ENCODE measurements around the gene CYYR1.

Gene CYYR1

DNA sequence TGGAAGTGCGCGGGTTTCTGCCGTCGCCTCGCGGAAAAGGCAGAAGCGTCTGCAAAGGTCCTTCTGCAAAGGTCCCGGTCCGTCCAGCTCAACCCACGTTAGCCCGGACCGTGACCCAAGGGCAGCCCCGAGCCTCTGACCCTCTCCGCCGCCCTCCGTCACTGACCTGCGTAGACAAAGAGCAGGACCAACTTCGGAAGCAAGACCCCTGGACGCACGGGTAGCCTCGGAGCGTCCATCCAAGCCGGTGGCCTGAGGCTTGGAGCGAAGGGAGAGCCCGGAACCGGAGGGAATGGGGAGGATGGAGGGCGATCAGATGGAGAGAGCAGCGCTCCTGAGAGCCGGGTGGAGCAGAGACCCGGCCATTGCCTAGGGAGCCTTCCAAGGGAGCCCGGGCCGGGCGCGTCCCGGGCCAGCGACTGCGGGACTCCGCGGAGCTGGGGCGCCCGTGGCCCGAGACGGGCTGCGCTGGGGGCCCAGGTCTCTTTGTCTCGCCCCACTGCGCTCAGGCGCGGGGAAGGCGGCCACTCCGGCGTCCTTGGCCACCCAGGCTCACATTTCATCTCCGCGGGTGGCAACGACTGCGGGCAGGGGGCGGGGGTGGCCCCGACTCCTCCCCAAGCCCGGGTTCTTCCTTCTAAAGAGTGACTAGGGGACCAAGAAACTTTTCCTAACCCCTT, at the start of gene CYYR1:
Gene CYYR1, minus strand, starts transcription at position 585 of the 680 bp plus-strand sequence. Its CDS starts 346 bp downstream, at position 239.
- no peak for ATAC-seq

GRCh38 chr21:26617176-26617575, 44.1 kb upstream of the CYYR1 start:
- no peak for ATAC-seq

- ATAC-seq, result no peak
Observed at GRCh38 chr21:26614251-26614650, 41.2 kb upstream of the CYYR1 start.

GRCh38 chr21:26599261-26599660, 26.2 kb upstream of the CYYR1 start:
- no peak for ATAC-seq

DNA sequence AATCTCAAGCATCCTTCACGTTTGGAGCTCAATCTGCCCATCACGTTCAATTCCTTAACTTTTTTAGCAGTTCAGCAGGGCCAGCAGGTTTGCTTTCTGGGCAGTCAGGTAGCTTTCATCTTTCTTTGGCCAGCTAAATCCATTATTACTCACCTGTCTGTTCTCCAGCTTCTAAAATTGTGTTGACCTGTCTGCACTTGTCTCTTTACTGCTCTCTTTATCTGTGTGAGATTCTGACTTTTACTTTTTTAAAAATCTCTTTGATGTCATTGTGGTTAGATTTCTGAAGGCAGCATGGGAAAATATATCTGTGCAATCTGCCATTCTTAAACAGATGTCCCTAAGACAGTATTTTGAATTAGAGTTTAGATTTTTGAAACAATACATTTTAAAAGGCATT, 24.9 kb upstream of the CYYR1 start:
- no peak for ATAC-seq

DNA sequence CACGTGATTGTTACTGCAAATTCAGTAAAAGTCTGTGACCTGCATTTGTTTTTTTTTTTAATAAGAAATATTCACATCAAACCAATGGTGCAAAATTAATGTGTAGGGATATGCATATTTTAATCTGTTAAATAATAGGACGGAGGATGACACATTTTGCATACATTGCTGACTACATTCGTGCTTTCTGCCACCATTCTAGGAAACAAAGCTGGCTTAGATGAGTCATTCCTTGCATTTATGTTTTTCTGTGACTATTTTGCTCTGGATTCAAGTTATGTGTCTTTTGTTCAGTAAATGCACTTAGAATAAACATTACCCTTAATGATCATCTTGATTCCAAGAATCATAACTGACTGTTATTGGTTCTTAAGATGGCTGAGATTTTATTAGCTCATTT, 23.9 kb upstream of the CYYR1 start:
- ATAC-seq, result no peak

DNA sequence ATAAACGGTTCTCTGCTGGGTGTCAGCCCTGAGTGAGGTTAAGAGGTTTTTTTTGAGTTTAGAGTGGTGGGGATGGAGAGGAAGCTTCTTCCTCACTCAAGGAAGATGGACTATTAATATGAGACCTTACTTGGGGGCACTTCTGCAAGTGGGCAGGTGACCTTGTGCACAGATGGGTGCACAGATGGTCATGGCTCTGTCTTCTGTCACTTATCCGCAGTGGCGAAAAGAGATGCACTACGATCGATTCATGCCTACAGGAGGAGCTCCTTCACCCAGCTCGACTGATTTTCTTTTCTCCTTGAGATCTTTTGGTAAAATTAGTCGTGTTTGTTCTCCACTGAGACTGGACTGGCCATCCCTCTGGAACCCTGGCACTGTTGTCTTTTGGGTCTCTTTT, 22.9 kb upstream of the CYYR1 start:
- ATAC-seq, result no peak

DNA sequence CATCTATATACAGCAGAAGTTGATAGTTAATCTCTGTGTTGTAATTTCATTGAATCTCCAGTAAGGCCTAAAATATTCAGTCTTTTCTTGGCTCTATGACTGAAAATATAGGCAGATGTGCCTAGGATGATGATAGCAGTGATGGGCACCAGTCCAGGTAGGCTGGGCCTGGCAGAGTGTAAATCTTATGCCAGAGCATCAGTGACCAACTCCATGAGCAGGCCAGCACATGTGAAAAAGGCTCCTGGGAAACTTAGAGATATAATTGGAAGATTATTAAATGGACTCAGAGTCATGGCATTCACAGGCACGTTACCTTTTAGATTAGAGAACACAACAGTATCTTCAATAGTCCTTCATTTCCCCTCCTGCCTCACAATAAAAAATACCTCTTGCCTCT, 20.7 kb upstream of the CYYR1 start:
- no peak for ATAC-seq

- no peak for ATAC-seq
Observed at GRCh38 chr21:26591543-26591942, 18.5 kb upstream of the CYYR1 start.

GRCh38 chr21:26588446-26588845, 15.4 kb upstream of the CYYR1 start:
- ATAC-seq, result no peak

GRCh38 chr21:26587736-26588201, 14.7 kb upstream of the CYYR1 start:
- no peak for ATAC-seq

GRCh38 chr21:26583769-26584168, 10.7 kb upstream of the CYYR1 start:
- ATAC-seq, result no peak

DNA sequence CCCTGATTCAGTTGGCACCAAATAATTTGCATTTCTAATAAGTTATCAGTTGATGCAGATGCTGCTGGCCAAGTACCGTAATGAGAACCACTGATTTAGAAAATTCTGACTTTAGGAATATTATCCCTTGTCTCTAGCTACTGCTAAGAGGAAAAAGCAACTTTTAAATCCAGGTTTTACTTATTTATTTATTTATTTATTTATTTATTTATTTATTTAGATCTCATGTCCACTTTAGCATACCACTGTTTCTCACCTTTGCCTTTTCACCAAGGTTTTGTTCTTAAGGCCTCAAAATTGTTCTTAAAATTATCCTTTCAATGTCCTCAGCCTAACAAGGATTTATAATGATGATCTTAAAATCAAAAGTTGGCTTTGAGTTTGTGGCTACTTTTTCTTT, 8.7 kb upstream of the CYYR1 start:
- ATAC-seq, result no peak

DNA sequence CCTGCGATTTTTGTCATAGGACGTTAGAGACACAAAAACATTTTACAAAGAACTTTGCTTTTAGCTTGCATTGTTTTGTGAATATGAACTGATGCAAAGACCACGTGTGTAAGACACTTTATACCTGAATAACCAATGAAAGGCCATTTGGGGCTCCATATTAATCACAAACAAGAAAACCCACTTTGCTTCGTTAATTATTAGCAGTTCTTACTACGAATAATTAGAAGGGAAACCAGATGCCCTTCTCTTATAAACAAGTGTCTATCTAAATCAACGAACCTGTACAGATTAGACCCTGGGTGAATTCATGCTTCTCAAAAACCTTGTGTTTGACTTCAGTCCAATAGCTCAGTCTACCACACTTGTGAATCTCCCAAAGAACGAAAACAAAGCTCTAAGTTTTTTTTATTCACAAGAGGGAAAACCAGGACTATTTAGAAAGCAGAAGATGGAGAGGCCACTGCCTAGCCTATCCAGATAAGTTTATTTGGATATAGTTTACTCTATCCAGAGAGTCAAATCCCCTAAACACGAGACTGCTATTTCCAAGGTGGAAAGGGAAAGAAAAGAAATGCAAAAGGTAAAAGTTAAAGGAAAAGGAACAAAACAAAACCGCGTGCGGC, 897 bp downstream of the CYYR1 start:
- no peak for ATAC-seq

DNA sequence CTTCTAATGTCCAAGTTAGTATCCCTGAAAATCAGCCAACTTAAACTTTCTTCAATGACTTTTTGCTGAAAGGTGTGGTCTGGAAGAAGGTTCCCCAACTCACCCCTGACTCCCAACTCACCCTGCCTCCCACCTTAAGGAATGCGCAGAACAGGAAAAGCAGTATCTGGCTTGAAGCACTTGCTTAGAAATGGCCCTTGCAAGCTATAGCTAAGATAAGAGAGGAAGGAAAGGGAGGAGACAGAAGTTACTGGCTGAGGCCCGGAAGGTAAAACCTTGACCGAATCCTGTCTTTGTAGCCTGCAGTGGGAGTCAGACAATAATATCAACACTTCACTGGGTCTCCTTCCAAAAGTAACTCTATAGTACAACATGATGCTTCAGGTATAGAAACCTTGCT, 2.9 kb downstream of the CYYR1 start:
- ATAC-seq, result no peak

DNA sequence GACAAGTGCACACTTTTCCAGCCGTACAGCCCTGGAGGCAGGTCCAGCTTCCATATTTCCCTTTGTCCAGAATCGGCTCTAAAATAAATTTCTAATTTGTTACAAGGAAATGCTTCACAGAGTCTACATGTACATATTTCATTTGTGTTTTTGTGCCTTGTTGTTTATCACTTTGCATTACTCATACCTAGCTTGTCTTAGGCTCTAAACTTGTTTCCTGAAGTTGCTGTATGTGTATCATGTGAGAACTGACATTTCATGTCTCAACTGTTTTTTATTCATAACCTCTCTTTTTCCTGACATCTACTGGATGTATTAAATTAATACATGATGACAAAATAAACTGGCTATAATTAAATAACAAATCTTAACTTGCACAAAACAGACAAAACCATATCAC, 7.5 kb downstream of the CYYR1 start:
- ATAC-seq, result no peak

GRCh38 chr21:26565111-26565510, 8.0 kb downstream of the CYYR1 start:
- ATAC-seq, result no peak

- ATAC-seq, result no peak
Observed at GRCh38 chr21:26563856-26564503, 9.1 kb downstream of the CYYR1 start.

- ATAC-seq, result no peak
Observed at GRCh38 chr21:26560612-26561011, 12.5 kb downstream of the CYYR1 start.

DNA sequence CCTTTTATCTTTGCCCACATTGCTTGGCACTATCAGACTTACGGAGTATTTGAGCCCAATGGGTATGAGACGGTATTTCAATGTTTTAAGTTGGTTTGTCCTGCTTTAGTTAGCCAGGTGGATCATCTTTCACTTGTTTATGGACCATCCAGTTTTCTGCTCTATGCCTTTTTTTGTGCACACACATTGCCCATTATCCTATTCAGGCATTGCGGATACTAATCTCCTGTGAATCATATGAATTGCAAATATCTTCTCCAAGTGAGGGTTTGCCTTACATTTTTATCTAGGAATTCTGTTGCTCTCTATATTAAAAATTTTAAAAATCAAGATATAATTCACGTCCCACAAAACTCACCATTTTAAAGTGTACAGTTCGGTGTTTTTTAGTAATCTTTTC, 14.0 kb downstream of the CYYR1 start:
- no peak for ATAC-seq

DNA sequence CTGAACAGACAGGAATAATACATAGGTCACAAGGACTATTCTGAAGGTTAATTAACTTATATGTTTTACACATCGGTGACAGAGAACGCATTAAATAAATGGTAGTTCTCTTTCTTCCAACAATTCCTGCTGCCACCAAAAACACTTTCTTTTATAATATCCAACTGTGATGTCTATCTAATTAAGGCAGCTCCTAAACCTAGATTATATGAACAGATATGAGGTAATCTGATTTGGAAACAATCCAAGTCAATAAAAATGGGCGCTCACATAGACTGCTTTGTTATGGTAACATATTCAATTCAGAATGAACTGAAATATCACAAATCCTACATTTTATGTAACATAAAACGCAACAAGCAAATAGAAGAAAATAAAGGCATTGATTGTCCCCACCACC, 16.0 kb downstream of the CYYR1 start:
- no peak for ATAC-seq

DNA sequence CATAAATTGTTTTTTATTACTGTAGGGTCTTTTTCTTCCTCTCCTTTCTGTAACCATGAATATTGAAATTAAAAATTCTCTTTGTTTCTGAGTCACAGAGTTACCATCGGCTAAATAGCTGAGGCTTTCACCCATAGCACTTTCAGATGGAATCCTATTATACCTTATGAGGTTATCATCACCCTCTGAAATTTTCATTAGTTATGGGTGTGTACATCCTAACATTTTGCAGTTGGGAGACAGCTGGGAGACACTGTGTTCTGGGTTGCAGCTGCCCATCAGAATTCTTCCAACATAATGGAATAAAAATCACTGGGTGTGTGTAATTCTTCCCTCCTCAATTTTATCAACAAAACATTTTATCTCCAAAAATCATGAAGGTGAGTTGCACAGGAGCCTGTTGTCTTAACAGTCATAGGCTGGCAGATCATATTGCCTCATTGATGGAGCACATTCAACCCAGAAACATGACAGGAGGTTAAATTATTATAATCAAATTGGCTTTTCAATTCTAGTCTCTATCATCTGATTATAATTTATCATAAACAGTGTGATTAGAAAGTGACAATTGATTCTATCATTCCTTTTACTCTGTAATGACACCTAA, 17.4 kb downstream of the CYYR1 start:
- no peak for ATAC-seq

DNA sequence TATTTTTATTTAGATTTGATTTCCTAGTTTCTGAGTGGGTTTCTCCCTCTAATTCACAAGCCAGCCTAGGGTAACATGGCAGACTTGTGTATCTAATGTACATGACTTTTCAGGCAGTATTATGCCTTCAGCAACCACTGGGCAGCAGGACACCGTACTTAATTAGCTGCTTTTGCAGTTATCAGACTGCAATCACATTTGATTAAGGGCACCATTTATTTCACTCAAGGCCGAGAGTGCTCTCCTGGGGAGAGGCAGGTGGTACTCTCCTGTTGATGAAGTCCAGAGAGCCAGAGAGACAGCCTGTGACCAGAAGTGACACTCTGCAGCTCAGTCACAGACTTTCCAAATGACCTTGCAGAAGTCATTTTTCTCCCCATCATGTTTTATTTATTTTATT, 18.7 kb downstream of the CYYR1 start:
- no peak for ATAC-seq

DNA sequence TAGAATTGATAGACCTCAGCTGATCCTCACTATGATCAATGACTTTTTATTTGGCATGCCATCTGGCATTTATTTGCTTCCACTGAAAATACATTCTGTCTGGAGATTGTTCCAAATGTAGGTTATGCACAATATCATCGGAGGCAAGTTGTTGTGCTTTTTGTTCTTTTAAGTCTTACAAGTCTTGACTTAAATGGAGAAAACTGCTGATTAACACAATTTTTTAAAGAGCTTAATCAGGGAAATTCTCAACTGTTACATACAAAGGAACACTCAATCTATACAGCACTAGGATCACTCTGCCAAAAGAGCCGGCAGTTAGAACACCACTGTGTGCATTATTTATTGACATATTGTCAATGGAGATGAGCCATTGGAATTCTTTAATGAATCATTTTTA, 19.2 kb downstream of the CYYR1 start:
- no peak for ATAC-seq

Measured in activated CD4-positive, CD25-positive, alpha-beta regulatory T cell treated with anti-CD3 and anti-CD28 coated beads, Interleukin-2, amount 50 U/mL, for 24 hours (primary cell).